Measurements from ENCODE around the gene TBC1D16. TPM values are rescaled to one million over a fixed set of nuclear protein-coding genes. Genes with fewer than 3 reads are reported as not detected.

Gene TBC1D16
- total and polyA plus RNA-seq, 5 donors from 2014 or later, result 0.06 to 0.72 (median 0.13) TPM

DNA sequence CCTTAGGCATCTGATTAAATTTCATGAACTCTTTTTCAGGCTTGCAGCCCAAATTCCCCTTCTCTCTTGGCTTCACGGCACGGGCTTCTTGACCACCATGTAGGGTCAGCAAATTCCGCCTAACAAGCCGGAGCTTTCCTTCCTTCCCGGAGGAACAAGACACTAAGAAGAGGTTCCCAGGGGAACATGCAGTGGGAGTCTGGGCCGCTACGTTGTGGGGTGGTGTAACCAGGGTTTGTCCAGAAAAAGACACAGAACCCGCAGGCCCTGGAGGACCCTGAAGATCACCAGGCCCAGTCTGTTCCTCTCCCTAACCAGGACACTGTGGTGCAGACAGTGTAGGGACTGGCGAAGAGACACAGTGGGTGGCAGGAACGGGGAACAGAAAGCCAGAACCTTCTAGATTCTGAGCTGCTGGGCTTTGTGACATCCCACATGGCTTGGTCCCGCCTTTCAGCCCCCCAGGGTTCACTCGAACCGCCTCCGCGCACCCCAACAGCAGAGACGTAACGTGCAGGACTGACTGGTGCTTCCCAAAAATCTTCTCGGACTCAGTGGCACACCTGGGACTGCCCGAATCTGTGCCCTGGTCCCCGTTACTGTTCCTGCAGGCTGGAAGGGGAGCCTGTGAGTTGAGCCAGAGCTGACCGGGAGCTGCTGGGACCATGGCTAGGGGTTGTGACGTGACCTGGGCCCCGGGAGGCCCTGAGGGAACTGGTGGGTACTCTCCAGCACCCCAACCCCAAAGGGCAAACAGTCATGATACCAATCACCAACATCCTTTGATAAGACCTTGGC is 55.2 kb downstream of the TBC1D16 start:
- Mint-ChIP-seq H3K9me3 (no peaks in the 10 kb centered on the region), H3K4me3 (no peak overlapping the region), H3K4me1 (peaks cover 0 to 5% (median 0%) of the 10 kb centered on the region in 4 donors), H3K27me3 (peaks cover 4% of the 10 kb centered on the region), H3K36me3 (no peaks in the 10 kb centered on the region), H3K27ac (no peak overlapping the region)
- DNase-seq, result no peak
- no peak for ATAC-seq (ENCODE audit: low read depth in 2 of 2)
- no peaks in the 10 kb centered on the region for H3K4me1 ChIP-seq (ENCODE audit: control insufficient read depth, insufficient read depth, low read length, poor library complexity, severe bottlenecking)
- H3K4me3 ChIP-seq (ENCODE audit: low read depth, low read length), result no peak overlapping the region
- no peak overlapping the region for H3K27ac ChIP-seq (ENCODE audit: insufficient read depth, low read length, poor library complexity, severe bottlenecking)
- H3K36me3 ChIP-seq (ENCODE audit: control insufficient read depth, insufficient read depth, low read length), result no peaks in the 10 kb centered on the region
- H3K27me3 ChIP-seq (ENCODE audit: control insufficient read depth, insufficient read depth, low read length), result no peaks in the 10 kb centered on the region
- H3K9me3 ChIP-seq (ENCODE audit: control insufficient read depth in 2 of 2, low read length in 2 of 2), result no peaks in the 10 kb centered on the region

DNA sequence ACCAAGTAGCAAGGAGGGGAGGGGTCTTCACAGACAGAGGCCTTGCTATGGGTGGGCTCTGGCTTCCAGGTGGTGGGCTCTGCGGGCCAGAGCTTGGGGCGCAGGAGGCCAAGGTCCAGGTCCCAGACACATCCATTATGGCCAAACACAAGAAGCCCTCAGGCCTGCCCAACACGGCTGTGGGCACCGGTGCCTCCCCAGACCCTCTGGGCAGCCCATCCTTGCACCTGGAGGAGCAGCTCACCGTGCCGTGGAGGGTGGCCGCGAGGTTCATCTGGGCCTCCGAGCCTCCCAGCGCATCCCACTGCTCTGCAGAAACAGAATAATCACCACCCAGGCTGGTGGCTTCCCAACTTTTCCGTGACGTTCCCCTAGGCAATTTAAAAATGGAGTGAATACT is 55.9 kb downstream of the TBC1D16 start:
- no peak for DNase-seq
- Mint-ChIP-seq H3K4me3 (no peak overlapping the region), H3K27ac (no peak overlapping the region), H3K27me3 (peaks cover 4% of the 10 kb centered on the region), H3K4me1 (peaks cover 0 to 5% (median 0%) of the 10 kb centered on the region in 4 donors), H3K36me3 (no peaks in the 10 kb centered on the region), H3K9me3 (no peaks in the 10 kb centered on the region)
- Histone ChIP-seq H3K27me3 (ENCODE audit: control insufficient read depth, insufficient read depth, low read length) (no peaks in the 10 kb centered on the region), H3K4me3 (ENCODE audit: low read depth, low read length) (no peak overlapping the region), H3K36me3 (ENCODE audit: control insufficient read depth, insufficient read depth, low read length) (no peaks in the 10 kb centered on the region), H3K4me1 (ENCODE audit: control insufficient read depth, insufficient read depth, low read length, poor library complexity, severe bottlenecking) (no peaks in the 10 kb centered on the region), H3K27ac (ENCODE audit: insufficient read depth, low read length, poor library complexity, severe bottlenecking) (no peak overlapping the region), H3K9me3 (ENCODE audit: control insufficient read depth in 2 of 2, low read length in 2 of 2) (no peaks in the 10 kb centered on the region)
- no peak for ATAC-seq (ENCODE audit: low read depth in 2 of 2)

DNA sequence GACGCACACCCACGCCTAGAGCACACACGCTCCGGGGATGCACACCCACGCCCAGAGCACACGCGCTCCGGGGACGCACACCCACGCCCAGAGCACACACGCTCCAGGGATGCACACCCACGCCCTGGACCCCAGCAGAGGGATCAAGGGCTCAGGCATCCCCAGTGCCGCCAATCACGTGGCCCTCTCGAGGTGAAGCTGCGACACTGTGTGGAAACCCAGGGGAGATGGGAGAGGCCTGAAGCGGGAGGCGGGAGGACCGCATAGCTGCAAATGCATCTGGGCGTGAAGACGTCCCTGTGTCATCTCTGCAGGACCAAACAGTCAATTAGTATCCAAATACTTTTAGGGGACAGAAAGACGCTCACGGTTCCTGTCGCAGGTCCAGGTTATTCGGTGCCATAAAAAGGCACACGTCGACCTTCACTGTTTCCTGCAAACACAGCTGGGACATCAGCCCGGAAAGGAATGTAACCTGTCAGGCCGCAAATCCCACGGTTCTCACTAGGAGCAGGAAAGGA is 56.4 kb downstream of the TBC1D16 start:
- H3K27ac ChIP-seq (ENCODE audit: insufficient read depth, low read length, poor library complexity, severe bottlenecking), result no peak overlapping the region
- no peaks in the 10 kb centered on the region for H3K36me3 Mint-ChIP-seq
- no peaks in the 10 kb centered on the region for H3K4me1 ChIP-seq (ENCODE audit: control insufficient read depth, insufficient read depth, low read length, poor library complexity, severe bottlenecking)
- no peak overlapping the region for H3K4me3 Mint-ChIP-seq
- H3K27me3 Mint-ChIP-seq, result peaks cover 4% of the 10 kb centered on the region
- H3K4me1 Mint-ChIP-seq, result peaks cover 0 to 5% (median 0%) of the 10 kb centered on the region in 4 donors
- DNase-seq (no peak), ATAC-seq (ENCODE audit: low read depth in 2 of 2) (no peak)
- no peaks in the 10 kb centered on the region for H3K27me3 ChIP-seq (ENCODE audit: control insufficient read depth, insufficient read depth, low read length)
- no peak overlapping the region for H3K27ac Mint-ChIP-seq
- H3K4me3 ChIP-seq (ENCODE audit: low read depth, low read length), result no peak overlapping the region
- H3K36me3 ChIP-seq (ENCODE audit: control insufficient read depth, insufficient read depth, low read length), result no peaks in the 10 kb centered on the region
- no peaks in the 10 kb centered on the region for H3K9me3 ChIP-seq (ENCODE audit: control insufficient read depth in 2 of 2, low read length in 2 of 2)
- H3K9me3 Mint-ChIP-seq, result no peaks in the 10 kb centered on the region

DNA sequence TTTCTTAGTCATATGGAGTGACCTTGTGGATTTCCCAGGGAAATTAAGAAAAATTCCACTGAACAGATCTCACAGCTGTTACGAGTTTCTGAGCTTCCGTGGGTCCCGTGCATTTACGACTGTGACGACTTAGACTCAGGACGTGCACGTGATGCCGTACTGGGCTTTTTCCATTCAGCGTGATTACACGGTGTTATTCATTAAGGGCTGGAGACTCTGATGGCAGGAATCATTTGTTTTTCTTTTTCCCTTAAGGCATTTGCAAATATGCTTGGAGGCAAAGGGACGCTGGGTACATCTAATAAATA is 57.2 kb downstream of the TBC1D16 start:
- ATAC-seq (ENCODE audit: low read depth in 2 of 2), result no peak
- no peaks in the 10 kb centered on the region for H3K9me3 ChIP-seq (ENCODE audit: control insufficient read depth in 2 of 2, low read length in 2 of 2)
- DNase-seq, result no peak

DNA sequence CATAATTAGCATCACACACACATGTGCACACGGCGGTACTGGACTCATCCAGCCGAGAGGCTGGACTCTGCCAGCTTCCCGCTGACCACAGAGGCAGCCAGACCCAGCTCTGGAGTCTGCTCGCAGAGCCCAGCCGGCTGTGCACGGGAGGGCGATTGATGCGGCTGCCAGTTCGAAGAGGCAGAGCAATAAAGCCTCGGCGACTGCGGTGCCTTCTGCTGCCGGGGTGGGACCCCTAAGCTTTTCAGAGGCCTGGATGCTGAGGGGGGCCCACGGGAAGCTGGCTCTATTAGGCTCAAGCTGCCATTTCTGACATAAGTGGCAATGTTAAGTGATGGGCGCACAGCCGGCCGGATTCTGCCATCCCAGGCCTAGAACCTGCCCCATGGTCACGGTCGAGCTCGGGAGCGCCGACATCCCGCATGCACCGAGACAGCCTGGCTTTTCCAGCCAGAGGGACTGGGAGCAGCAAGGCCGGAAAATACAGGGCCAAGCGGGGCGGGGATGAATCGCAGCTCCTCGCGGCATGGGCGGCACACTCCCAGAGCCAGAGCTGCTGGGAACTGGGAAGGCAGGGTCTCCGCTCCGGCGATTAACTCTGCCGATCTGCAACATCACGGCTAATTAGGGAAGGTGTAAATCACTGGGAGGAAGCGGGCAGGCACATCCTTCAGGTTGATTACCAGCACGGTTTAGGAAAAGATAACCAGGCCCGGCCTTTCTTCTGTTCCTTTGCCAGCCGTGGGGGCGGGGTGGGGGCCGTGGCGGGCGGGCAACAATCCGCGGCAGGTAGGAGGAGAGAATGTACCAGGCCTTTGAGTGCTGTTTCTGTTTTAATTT is 57.7 kb downstream of the TBC1D16 start:
- H3K27me3 Mint-ChIP-seq, result peaks cover 2% of the 10 kb centered on the region
- peaks cover 0 to 2% (median 0%) of the 10 kb centered on the region in 4 donors for H3K4me1 Mint-ChIP-seq
- H3K4me3 ChIP-seq (ENCODE audit: low read depth, low read length), result no peak overlapping the region
- H3K36me3 Mint-ChIP-seq, result no peaks in the 10 kb centered on the region
- H3K27ac Mint-ChIP-seq, result no peak overlapping the region
- H3K4me3 Mint-ChIP-seq, result no peak overlapping the region
- no peaks in the 10 kb centered on the region for H3K9me3 Mint-ChIP-seq
- ATAC-seq (ENCODE audit: low read depth in 2 of 2), result no peak
- no peaks in the 10 kb centered on the region for H3K9me3 ChIP-seq (ENCODE audit: control insufficient read depth in 2 of 2, low read length in 2 of 2)
- DNase-seq, result no peak
- H3K4me1 ChIP-seq (ENCODE audit: control insufficient read depth, insufficient read depth, low read length, poor library complexity, severe bottlenecking), result no peaks in the 10 kb centered on the region
- no peak overlapping the region for H3K27ac ChIP-seq (ENCODE audit: insufficient read depth, low read length, poor library complexity, severe bottlenecking)
- H3K36me3 ChIP-seq (ENCODE audit: control insufficient read depth, insufficient read depth, low read length), result no peaks in the 10 kb centered on the region
- H3K27me3 ChIP-seq (ENCODE audit: control insufficient read depth, insufficient read depth, low read length), result no peaks in the 10 kb centered on the region

More for the DNA sequence above, 57.2 kb downstream of the TBC1D16 start:
- Histone ChIP-seq H3K4me3 (ENCODE audit: low read depth, low read length) (no peak overlapping the region), H3K4me1 (ENCODE audit: control insufficient read depth, insufficient read depth, low read length, poor library complexity, severe bottlenecking) (no peaks in the 10 kb centered on the region), H3K27me3 (ENCODE audit: control insufficient read depth, insufficient read depth, low read length) (no peaks in the 10 kb centered on the region), H3K27ac (ENCODE audit: insufficient read depth, low read length, poor library complexity, severe bottlenecking) (no peak overlapping the region), H3K36me3 (ENCODE audit: control insufficient read depth, insufficient read depth, low read length) (no peaks in the 10 kb centered on the region)
- no peak overlapping the region for H3K27ac Mint-ChIP-seq
- H3K4me3 Mint-ChIP-seq, result no peak overlapping the region
- H3K4me1 Mint-ChIP-seq, result peaks cover 0 to 4% (median 0%) of the 10 kb centered on the region in 4 donors
- H3K9me3 Mint-ChIP-seq, result no peaks in the 10 kb centered on the region
- no peaks in the 10 kb centered on the region for H3K36me3 Mint-ChIP-seq
- peaks cover 4% of the 10 kb centered on the region for H3K27me3 Mint-ChIP-seq

DNA sequence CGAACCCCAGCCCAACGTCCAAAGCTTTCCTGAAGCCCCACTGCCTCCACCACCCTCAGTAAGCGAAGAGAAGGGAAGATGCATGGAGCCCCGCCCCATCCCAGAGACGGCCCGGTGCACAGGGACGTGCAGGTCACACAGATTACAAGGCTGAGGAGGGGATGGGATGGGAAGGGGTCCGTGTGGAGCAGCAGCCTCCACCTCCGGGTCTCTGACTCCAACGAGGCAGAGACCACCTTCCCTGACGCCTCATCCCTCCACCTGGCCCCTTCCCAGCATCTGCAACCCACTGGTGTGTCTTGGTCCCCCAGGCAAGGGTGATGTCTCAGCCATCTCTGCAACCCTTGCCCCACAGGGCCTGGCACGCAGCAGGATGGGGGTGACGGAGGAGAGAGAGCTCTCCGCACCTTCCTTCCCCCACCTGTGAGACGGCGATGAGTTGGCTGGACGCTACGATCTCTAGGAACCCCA is 58.5 kb downstream of the TBC1D16 start:
- Histone ChIP-seq H3K9me3 (ENCODE audit: control insufficient read depth in 2 of 2, low read length in 2 of 2) (no peaks in the 10 kb centered on the region), H3K4me3 (ENCODE audit: low read depth, low read length) (no peak overlapping the region), H3K36me3 (ENCODE audit: control insufficient read depth, insufficient read depth, low read length) (no peaks in the 10 kb centered on the region), H3K27me3 (ENCODE audit: control insufficient read depth, insufficient read depth, low read length) (no peaks in the 10 kb centered on the region), H3K4me1 (ENCODE audit: control insufficient read depth, insufficient read depth, low read length, poor library complexity, severe bottlenecking) (no peaks in the 10 kb centered on the region), H3K27ac (ENCODE audit: insufficient read depth, low read length, poor library complexity, severe bottlenecking) (no peak overlapping the region)
- H3K4me3 Mint-ChIP-seq, result no peak overlapping the region
- H3K27me3 Mint-ChIP-seq, result no peaks in the 10 kb centered on the region
- H3K4me1 Mint-ChIP-seq, result no peaks in the 10 kb centered on the region
- H3K27ac Mint-ChIP-seq, result no peak overlapping the region
- no peak for ATAC-seq (ENCODE audit: low read depth in 2 of 2)
- DNase-seq, result no peak
- H3K36me3 Mint-ChIP-seq, result no peaks in the 10 kb centered on the region
- peaks cover 0 to 1% (median 0%) of the 10 kb centered on the region in 7 donors for H3K9me3 Mint-ChIP-seq

DNA sequence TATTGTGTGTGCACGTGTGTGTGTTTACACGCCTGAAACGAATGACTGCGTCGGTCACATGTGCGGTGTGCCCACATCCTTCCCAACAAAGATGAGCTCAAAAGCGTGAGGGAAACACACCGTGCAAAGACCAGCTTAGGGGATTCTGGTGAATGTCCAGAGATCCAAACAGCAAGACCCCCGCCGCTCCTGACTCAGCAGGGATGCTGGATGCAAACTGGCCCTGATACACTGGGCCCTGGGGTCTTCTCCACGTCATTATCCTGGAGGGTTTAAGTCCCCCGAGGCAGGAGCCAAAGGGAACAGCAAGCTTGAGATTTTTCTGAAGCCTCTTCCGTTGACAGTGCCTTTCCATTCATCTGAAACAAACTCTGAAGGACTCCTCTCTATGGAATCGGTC is 59.2 kb downstream of the TBC1D16 start:
- Mint-ChIP-seq H3K4me1 (no peaks in the 10 kb centered on the region), H3K36me3 (no peaks in the 10 kb centered on the region), H3K27ac (no peak overlapping the region), H3K9me3 (peaks cover 0 to 1% (median 0%) of the 10 kb centered on the region in 7 donors), H3K27me3 (no peaks in the 10 kb centered on the region), H3K4me3 (no peak overlapping the region)
- Histone ChIP-seq H3K4me3 (ENCODE audit: low read depth, low read length) (no peak overlapping the region), H3K27me3 (ENCODE audit: control insufficient read depth, insufficient read depth, low read length) (no peaks in the 10 kb centered on the region), H3K4me1 (ENCODE audit: control insufficient read depth, insufficient read depth, low read length, poor library complexity, severe bottlenecking) (no peaks in the 10 kb centered on the region), H3K36me3 (ENCODE audit: control insufficient read depth, insufficient read depth, low read length) (no peaks in the 10 kb centered on the region), H3K9me3 (ENCODE audit: control insufficient read depth in 2 of 2, low read length in 2 of 2) (no peaks in the 10 kb centered on the region), H3K27ac (ENCODE audit: insufficient read depth, low read length, poor library complexity, severe bottlenecking) (no peak overlapping the region)
- DNase-seq, result no peak
- no peak for ATAC-seq (ENCODE audit: low read depth in 2 of 2)

Measured in CD4-positive, CD25-positive, alpha-beta regulatory T cell (primary cell).